G401 (cell line): Measurements from ENCODE around the gene KCNMA1. TPM values are rescaled to one million over a fixed set of nuclear protein-coding genes. Genes with fewer than 3 reads are reported as not detected.
"Not testable (repeated sequence)": the region's sequence is repeated elsewhere in the genome, so short reads cannot be mapped to it uniquely, and the experiment has no call there.

ENCODE experiments used
- DNase-seq: peaks from one replicate; pipeline ENCODE4 v3.0.0-alpha.2; 2015; ENCODE audit warnings: low spot score
- in situ Hi-C: cut with HindIII; loops from 2 replicates; pipeline ENCODE4 v1.10.0; 2016; ENCODE audit warnings: low sequenced_read_pairs, mixed read lengths
- total RNA-seq: library from RNA; depleted of rRNA; stranded (reverse); fragments of >200 nt; shearing (Covaris generic); gene quantifications from 2 replicates; pipeline ENCODE4 v1.2.3, GENCODE V29; 2014

KCNMA1 gene
- total RNA-seq, 1 experiment from 2014 or later, result 0.81 TPM

DNA sequence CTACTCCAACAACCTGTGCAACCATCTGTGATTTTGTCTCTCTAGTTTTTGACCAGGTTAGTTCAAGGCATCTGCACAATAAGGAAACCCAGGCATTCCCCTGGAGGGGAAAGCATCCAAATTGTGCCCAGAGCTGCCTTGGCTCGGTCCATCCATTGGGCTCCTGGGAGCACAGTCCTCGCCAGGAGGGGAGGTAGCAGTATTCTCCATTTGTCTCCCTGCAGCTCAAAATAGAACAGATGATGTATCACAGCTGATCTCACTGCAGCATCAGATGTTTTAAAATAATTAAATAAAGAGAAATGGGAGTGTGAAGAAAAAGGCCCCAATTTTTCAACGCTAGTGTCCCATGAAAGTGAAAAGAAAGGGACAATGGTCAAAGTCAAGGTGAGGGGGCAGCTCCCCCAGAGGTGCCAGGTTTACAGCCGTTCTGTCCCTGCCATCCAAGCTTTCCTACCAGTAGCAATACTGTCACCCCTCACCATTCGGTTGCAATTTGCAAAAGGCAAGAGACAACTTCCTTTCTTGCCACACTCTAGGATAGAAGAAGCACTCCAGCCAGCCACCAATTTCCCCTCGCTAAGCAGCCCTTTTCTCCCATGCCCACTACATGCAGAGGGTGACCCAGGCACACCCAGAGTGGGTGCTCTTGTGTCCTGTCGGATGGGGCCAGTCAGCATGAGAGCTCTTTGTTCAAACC, 43.7 kb downstream of the KCNMA1 start:
- in situ Hi-C loops, result no loop called here

DNA sequence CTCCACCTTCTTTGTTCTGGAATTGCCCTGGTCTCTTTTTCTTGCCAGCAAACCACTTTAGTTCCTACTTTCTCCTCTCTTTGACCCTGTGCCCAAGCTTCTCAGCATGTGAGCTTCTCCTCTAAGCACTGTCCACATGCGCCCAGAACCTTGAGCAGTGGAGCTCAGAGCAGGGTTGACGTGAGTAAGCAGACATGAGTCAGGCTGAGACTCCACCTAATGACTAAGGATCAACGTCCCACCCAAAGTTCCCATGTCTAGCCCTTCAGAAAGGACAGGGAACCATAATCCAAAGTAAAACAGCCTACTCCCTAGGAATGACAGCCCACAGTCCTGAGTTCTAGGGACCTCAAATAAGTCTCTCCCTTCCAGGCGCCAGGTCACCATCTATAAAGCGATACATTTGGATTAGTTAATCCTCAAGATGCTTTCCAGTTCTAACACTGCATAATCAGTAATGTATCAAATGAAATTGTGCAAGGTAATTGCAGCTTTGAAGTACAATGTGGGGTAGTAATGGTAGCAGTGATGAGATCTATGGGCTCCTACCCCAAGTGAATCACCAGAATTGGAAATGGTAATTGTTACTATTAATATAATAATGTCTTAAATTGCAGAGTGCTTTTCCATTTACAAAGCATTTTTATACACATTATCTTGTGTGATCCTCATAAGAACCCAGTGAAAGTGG, 44.5 kb downstream of the KCNMA1 start:
- in situ Hi-C loops, result no loop called here
- no peak for DNase-seq

More for the DNA sequence above, 43.7 kb downstream of the KCNMA1 start:
- DNase-seq, result no peak

DNA sequence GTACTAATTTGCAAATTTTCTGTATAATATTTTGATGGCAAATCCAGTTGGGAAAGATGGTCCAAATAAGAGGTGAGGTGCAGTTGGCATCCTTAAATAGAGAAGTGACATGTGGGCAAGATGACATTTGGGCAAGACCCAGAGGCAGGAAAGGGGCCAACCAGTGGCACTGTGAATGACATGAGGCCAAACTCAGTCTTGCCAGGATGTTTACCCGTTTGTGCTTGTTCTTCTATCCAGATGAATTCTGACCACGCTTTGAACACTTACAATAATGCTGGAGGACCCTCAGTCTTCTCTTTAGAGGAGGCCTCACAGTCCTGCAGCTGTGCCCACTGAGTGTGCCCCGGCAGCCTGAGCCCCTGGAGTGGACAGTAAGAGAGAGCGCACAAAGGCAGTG, 45.1 kb downstream of the KCNMA1 start:
- DNase-seq, result peak; percentile 34
- in situ Hi-C loops, result no loop called here

DNA sequence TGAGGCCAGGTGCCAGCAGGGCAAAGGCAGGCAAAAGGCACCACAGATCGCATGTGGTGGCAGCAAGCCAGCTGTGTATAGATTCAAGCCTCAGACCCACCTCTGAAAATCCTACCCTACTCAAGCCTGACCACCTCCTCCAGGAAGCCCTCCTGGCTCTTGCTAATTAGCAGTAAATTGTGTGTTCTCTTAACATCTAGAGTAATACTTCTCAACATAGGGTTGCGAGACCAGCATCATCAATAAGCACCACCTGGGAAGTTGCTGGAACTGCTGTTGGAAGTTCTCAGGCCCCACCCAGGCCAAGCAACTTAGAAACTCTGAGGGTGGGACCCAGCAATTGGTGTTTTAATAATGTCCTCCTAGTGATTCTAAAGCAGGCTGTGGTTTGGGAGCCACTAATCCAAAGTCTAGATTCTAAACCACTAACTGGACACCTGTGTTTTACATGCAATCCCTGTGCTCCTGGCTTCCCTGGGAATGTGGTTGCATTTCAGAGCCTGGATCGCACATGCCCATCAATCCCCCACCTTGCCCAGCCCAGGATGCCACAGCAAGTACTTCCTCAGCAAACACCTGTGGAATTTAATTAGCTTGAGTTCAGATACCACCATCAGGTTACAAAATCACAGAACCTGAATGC, 46.2 kb downstream of the KCNMA1 start:
- DNase-seq, result no peak
- in situ Hi-C loops, result no loop called here

DNA sequence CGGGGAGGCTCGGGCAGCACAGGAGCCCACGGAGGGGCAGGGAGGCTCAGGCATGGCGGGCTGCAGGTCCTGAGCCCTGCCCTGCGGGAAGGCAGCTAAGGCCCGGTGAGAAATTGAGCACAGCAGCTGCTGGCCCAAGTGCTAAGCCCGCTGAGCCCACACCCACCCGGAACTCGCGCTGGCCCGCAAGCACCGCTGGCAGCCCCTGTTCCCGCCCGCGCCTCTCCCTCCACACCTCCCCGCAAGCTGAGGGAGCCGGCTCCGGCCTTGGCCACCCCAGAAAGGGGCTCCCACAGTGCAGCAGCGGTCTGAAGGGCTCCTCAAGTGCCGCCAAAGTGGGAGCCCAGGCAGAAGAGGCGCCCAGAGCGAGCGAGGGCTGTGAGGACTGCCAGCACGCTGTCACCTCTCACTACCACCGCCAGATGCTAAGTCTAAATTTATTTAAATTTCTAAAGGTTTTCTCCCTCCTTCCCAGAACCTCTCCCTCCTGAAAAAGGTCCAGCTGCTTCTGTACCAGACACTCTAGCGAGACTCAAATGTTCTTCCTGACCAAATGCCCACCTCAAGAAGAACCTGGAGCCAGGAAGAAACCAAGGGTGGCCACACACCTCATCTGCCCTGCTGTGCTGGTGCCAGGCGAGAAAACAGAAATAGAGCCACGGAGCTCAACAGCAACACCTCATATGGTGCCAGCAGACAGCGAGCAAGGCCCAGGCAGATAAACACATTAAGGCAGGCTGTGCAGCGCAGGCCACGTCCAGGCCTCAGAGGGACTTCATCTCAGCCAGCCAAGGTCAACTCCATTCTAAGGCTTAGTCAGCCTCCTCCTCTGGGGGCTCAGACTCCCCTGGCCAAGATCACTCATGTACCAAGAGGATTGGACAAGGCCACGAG, 47.0 kb downstream of the KCNMA1 start:
- DNase-seq, result no peak
- in situ Hi-C loops, result no loop called here

DNA sequence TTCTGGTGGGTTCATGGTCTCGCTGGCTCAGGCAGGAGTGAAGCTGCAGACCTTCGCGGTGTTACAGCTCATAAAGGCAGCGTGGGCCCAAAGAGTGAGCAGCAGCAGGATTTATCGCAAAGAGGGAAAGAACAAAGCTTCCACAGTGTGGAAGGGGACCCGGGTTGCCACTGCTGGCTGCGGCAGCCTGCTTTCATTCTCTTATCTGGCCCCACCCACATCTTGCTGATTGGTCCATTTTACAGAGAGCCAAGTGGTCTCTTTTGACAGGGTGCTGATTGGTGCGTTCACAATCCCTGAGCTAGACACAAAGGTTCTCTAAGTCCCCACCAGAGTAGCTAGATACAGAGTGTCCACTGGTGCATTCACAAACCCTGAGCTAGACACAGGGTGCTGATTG, 47.9 kb downstream of the KCNMA1 start:
- DNase-seq, in situ Hi-C loops: not testable (repeated sequence)

DNA sequence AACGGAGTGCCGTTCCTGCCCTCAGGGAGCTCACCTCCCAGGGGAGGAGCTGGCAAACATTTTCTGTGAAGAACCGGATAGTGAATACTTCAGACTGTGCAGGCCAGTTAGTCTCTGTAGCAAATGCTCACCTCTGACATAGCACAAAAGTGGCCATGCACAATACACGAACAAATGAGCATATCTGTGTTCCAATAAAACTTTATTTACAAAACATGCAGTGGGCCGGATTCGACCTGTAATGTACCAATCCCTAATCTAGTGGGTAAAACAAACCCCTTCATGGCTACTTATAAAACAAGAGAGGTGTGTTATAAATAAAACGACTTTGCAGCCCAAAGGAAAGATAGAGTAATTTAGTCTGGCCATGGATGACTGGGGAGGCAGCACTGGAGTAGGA, 48.7 kb downstream of the KCNMA1 start:
- in situ Hi-C loops, result no loop called here
- no peak for DNase-seq

DNA sequence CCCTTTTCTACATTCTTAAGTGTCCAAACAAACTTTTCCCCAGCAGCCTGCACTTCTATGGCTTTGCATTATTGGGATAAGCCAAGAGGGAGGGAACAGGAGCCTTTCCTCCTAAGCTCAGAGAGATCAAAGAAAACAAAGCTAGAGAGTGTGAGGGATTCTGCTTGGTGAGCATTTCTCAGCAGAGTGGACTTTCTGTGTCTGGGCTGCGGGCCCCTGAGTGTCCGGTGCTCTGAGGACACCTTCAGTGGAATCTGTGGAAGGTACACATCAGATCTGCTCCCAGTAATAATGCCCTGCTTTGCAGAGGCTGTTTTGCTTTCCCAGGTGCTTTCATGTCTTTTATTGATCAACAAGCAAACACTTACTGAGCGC, 50.2 kb downstream of the KCNMA1 start:
- no peak for DNase-seq
- in situ Hi-C loops, result no loop called here

DNA sequence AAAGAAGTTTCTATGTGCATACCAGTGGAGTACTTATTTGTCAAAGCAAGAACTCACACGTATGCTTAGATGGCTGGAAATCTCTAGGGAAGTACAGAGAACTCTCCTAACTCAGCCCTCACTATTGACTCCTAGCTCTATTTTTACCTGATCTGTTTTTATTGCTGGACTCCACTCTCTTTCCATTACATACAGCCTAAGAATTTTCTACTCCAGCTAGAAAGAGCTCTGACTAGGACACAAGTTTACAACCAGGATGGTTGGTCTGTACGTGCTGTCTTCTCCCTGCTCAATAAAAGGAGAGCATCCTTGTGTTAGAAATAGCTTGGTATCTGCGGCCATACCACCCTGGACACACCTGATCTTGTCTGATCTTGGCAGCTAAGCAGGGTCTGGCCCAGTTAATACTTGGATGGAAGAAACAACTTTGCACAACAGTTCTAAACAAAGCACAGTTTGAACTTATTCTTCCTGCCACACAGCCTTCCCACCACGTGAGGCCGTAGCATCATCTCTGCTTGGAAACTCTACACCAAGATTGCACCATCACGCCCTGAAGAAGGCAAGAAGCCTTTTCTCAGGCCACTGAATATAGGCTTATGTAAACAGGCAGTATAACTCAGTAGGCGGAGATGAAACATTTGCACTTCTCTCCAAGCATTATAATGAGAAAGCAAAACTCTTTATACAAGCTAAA, 50.7 kb downstream of the KCNMA1 start:
- in situ Hi-C loops, result no loop called here
- no peak for DNase-seq

DNA sequence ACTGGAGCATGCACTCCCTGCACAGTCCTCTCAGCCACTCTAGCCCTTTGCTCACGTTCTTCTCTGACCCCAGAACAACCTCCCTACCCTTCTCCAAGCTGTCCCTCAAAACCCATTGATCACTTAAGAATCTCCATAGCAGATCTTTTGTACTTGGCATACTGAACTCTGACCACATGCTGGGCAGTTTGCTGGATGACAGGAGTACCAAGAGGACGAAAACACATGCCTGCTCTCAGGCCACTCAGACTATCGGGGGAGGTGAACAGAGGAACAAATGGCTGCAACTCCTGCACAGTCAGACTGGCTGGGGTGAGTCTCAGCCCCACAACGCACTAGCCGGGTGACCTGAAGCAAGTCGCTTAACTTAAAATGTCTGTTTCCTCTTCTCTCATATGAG, 52.7 kb downstream of the KCNMA1 start:
- no peak for DNase-seq
- in situ Hi-C loops, result no loop called here

DNA sequence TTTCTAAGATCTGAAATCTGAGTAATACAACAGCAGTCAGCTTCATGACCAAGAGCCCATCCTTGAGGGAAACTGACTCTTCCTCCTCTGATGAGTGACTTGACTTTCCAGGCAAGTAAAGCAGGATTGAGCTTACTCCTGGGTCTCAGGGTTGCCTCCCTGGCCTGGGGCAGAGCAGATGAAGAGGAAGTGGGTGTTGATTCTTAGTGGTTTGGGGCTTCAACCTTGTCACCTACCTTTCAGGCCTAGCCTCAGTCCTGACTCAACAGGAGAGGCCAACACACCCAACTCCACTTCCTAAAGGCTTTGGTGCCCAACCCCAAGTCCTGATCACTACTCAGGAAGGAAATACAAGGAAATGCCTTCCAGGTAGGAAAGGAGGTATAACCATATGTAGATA, 54.1 kb downstream of the KCNMA1 start:
- DNase-seq, result no peak
- in situ Hi-C loops, result no loop called here

DNA sequence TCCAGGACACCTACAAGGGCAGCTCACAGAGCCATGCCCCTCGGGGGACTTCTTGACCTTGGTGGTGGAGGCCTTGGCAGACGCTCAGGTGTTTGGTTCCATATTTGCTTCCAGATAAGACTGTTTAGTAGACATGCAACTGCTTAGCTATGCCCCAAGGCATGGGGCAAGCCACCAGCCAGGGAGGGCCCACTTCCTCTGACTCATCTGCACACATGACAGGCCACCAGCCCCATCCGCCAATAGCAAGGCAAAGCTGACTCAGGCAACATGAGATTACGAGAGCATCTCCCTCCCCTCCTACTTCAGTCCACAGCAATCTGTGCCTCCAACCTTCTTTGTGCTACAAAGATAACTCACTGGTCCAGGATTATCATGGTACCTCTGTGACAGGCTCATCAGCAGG, 54.9 kb downstream of the KCNMA1 start:
- in situ Hi-C loops, result no loop called here
- DNase-seq, result no peak

DNA sequence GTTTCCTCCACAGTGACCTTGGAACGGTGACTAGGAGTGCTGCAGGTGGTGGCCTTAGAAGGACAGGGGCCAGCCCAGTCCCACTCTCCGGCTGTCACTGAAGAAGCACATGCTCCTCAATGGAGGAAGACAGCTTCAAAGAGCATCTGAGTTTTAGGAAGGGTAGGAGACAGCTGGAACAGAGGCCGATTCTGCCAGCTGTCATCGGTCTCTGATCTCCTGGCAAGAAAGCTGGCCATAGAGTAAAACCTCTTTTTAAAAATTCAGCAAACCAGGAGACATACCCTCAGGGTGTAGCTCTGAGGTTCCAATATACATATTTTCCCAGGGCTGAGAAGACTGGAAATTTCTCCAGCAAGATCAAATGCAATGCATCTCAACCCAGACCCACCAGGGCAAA, 55.9 kb downstream of the KCNMA1 start:
- in situ Hi-C loops, result no loop called here
- DNase-seq, result no peak

DNA sequence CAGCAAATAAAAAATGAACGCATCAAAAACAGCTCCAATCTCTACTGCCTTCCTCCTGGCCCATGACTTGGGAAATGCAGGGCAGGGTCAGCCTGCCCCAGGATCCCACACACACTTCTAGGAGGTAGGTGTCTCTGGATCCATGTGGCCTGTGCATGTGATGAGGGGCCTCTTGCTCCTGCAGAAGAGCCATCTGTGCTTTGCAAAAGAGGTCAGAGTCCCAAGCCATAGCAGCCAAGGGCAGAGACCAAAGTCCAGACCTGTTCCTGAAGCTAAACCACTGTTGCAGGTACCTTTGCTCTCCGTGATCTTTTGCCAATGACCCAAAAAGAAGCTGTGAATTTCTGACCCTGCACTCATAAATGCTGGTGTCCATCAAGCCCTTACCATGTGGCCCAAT, 57.1 kb downstream of the KCNMA1 start:
- DNase-seq, result no peak
- in situ Hi-C loops, result no loop called here

DNA sequence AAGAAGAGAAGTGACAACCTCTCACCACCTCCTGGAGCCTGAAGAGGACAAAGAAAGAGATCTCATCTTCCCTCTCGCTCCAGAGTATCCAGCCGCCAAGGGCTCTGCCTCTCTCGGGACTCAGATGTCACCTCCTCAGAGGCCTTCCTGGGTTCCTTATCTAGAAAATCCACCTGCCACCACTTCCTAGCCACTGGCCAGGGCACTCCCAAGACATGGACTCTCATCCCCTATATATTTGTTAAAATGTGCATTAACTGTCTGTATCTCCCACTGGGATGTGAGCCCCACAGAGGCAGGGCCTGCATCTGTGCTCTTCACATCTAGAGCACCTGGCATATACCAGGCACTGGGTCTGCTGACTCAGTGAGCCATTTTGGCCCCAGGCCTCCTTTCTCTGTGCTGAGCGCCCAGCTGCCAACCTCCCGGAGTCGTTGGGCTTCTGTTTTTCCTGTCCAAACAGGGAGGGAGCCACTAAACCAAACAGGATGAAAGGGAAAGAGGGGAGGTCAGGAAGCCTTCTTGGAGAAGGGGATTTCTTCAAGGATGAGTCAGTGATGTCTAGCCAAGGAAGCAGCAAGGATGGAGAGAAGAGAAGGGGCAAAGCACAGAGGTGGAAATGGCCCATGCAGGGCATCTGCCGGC, 58.9 kb downstream of the KCNMA1 start:
- no peak for DNase-seq
- in situ Hi-C loops, result no loop called here

DNA sequence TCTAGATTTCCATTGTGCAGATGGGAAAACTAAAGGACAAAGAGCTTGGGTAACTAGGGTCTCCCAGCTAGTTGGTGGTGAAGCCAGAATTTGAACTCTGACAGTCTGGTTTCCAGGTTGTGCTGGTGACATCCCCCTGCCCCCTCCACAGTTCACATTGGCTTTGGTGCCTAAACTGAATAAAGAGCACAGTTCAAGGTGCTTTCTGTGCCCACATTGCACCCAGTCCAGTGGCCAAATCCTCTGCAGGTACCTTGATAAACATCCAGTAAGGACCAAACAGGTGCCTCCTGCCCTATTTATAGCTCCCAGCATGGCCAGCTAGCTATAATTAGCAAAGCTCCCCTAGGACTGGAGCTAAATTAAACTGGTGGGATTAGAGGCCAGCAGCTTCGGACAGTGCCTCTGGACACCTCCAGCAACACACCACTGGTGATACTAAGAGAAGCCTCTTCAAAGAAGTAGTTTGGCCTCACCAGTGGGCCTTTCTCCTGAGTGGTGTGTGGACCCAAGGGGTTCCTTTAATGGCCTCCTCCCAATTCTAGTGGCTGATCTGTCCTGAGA, 59.9 kb downstream of the KCNMA1 start:
- in situ Hi-C loops, result no loop called here
- DNase-seq, result no peak

DNA sequence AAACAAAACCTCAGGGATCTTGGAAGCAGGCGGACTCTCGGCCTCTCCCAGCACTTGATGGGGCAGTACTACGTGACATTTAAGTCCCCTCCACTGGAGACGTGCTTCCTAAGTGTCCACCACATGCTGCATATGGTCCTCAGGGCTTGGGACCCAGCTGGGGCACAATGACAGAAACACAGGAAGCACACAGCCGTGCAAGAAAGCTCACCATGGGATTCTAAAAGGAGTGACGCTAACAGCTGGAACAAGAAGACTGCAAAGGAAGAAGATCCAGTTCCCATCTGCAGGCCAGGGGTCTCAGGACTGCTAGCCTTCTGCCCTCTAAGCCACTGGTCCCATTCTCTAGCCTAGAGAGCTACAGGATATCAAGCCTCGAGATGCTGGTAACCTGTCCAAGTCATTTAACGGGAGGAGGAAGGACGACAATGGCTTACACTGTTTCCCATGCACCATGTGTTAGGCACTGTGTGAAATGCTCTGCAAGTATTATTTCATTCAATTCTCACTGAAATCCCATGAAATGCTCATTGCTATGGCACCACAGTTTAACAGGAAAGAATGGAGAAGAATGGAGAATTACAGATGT, 61.1 kb downstream of the KCNMA1 start:
- DNase-seq, result no peak
- in situ Hi-C loops, result no loop called here

DNA sequence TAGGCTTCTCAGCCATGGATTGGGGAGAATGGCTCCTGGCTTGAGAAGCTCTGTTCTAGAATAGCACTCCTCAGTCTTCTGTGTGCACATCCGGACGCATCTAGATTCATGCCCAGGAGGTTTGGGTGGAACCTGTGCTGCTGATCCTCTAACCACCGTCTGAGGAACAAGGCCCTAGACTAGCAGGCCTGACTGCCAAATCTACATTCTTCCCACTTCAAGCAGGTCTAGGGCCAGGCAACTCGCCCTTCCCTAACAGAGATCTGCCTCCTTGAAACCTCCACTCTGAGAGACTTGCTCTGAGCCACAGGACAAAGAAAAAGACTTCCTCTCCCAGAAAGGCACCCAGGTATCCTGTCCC, 61.6 kb downstream of the KCNMA1 start:
- in situ Hi-C loops, result no loop called here
- DNase-seq, result no peak
